Right forelimb (tissue), 1 donor: ENCODE measurements around the gene IRF2BP1.

Source experiments
- DNase-seq: peaks from one replicate; pipeline ENCODE4 v3.0.0-alpha.2; 2018

The IRF2BP1 gene

DNA sequence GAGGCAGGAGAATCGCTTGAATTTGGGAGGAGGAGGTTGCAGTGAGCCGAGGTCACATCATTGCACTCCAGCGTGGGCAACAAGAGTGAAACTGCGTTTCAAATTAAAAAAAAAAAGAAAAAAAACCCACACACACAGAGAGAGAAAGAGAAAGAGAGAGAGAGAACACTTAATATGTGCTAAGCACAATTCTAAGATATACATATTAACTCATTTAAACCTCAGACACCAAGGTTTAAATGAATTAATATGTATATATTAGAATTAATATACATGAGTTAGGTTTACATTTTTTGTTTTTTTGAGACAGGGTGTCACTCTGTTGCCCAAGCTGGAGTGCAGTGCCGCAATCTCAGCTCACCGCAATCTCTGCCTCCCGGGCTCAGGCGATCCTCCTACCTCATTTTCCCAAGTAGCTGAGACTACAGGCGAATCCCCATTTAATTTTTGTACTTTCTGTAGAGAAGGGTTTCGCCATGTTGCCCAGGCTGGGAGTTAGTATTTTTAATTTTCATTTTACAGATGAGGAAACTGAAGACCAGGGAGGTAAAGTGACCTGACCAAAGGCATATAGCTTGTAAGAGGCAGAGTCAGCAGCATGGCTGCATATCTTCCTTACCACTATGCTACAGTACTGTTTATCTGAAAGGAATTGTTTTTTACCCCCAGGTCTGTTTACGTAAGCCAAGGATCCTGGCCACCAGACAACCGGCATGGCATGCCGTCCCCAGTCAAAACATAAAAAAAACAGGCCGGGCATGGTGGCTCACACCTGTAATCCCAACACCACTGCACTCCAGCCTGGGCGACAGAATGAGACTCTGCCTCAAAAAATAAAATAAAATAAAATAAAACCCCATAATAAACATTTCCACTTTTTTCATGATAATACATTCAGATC, 25.3 kb downstream of the IRF2BP1 start:
- DNase-seq: no peak

DNA sequence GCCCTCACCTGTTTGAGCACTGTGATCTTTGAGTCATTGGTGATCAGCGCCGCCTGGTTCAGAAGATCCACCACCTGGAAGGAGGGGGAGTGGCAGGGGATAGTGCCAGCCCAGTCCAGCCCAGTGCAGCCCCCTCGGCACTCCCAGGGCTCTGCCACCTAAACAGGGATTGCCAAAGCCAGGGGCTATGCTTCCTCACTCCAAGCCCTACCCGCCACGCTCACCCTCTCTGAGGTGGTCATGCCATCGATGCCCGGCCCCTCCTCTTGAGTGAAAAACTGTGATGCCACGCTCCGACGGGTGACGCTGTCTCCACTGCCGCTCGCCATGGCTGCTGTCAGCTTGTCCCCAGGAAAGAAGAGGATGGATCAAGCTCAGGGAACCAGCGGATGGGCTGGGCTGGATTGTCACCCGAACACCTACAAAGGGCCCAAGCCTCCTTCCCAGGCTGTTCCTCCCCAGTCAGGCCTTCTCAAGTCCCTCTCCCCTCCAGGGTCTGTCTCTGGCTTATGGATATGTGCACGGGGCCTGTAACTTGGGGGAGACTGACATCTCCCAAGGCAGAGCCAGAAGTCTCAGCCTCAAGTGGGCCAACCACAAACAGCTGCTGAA, 31.7 kb downstream of the IRF2BP1 start:
- DNase-seq: no peak

DNA sequence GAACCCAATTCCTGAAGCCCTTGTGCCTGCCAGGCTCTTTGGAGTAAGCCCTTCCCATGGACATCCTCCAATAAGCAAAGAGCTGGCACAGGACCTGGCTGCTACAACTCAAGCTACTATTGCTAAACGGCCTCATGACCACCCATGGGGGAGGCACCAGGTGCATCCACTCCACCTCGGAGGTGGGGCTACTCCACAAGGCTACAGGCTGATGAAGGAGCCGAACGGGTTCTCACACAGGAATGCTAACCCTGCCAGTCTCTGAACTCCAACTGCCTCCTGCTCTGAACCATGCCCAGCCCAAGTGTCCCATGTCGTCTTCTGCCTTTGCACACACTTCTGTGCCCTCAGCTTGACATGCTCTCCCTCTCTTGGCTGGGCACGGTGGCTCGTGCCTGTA, 33.0 kb downstream of the IRF2BP1 start:
- DNase-seq: no peak

DNA sequence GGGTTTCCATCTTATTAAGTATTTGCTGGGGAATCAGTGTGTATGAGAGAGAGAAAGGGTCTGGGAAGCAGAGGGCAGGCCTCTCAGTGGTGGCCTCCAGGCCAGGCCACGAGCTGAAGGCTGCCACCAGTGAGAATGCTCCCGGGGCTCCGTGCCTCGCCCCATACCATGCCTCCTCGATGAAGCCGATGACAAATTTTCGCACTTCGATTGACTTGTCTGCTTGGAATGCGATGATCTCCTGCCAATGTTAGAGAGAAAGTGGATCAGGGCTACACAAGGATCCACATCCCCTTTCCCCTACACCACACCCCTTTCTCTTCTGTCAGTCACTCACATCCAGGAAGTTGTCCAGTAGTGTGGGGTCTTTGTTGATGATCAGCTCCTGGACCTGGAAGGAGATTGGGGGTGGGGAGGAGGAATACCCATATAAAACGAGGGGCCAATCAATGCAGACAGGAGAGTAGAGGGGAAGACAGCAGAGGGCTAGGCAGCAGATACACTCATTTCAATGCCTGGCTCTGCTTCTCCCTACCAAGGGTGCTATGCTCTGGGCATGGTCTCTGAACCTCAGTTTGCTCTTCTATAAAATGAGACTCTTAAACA, 33.7 kb downstream of the IRF2BP1 start:
- DNase-seq: no peak

DNA sequence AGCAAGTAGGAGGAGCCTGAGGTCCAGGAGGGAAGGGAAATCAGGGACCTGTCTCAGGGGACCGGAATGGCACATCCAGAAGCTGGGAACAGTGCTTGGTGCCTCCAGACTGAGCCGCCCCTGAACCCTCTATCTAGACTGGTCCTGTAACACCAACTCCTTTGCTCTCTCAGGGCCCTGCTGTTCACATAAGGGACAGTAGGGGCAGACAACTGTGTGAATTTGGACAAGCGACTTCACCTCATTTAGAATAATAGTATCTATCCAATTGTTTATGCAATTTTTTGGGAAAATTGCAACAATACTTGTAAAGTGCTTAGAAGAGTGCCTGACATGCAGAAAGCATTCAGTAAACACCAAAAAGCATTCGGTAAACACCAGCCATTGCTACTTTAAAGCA, 37.0 kb downstream of the IRF2BP1 start:
- no peak for DNase-seq

DNA sequence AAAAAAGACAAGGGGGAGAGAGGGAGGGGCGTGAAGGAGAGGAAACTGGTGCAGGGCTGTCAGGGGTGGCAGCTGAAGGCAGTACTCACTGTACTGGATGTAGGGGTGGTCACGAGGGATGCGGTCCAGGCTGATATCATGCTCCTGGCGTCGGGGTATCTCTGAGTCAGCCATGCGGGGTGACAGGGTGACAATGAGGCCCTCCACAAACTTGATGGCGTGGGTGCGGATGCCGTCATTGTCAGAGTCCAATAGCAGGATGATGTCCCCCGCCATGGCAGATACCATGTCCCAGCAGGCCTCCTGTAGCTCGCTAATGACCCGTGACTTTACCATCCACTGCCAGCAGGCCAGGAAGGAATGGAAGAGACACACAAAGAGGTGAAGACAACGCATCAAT, 38.3 kb downstream of the IRF2BP1 start:
- no peak for DNase-seq

DNA sequence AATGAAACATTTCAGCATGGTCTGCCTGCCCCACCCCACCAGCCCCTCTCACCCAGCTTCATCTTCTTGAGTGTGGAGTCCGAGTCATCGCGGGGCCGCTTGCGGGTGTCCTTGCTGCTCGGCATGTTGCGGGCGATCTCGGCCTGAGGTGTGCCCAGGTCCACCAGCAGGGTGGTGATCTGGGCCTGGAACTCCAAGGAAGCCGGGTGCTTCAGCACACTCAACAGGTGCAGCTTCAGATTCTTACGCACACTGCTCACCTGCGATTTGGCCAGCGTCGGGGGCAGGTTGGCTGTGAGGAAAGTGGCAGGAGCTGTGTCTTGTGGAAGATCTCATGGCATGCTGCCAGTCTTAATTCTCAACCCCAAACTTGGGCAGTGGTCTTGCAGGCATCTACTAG, 43.7 kb downstream of the IRF2BP1 start:
- DNase-seq: no peak

DNA sequence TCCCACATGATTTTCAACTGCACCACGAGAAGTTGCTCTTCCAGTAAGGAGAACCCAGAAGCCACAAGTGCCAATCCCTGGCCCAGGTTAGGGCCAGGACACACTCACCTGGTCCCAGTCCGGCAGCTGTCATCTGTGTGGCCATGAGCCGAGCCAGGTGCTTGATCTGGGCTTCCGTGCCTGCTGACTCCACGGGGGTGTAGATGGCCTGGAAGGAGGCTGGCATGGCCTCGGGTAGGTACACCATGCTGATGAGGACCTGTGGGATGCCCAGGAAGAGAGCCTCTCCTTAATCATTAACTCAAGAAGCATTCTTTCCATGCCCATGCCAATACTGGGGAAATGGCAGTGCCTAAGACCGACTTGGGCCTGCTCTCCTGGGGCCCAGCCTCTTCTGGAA, 51.0 kb downstream of the IRF2BP1 start:
- no peak for DNase-seq
